SK-N-SH treated with all-trans-retinoic acid at 6 μM for 48 hours (cell line): ENCODE results near the gene TRIM31.

Experiments used
- ATAC-seq: fragments of 200-7000 bp; cut with Tn5 transposase; 3 replicates; pipeline ENCODE4 v1.9.1; 2020; ENCODE audit warnings: mild to moderate bottlenecking, moderate library complexity
- ARNTL ChIP-seq: fragments of 450-650 bp; formaldehyde crosslinking; IDR thresholded peaks from 2 replicates; pipeline ENCODE4 v1.5.0; 2020; ENCODE audit warnings: low read depth, mild to moderate bottlenecking, moderate library complexity, borderline replicate concordance
- CSDC2 ChIP-seq: fragments of 250-450 bp; sonication (Bioruptor Pico); IDR thresholded peaks from 2 replicates; pipeline ENCODE4 v1.5.0; 2020; ENCODE audit warnings: mild to moderate bottlenecking, moderate library complexity
- ESRRG ChIP-seq: fragments of 250-450 bp; sonication (Bioruptor Pico); IDR thresholded peaks from 2 replicates; pipeline ENCODE4 v1.6.1; 2021; ENCODE audit warnings: mild to moderate bottlenecking
- GLIS3 ChIP-seq: fragments of 250-450 bp; sonication (Bioruptor Pico); IDR thresholded peaks from 2 replicates; pipeline ENCODE4 v1.5.0; 2020; ENCODE audit warnings: mild to moderate bottlenecking, moderate library complexity
- OSR1 ChIP-seq: fragments of 250-450 bp; sonication (Bioruptor Pico); IDR thresholded peaks from 2 replicates; pipeline ENCODE4 v1.8.0; 2022; ENCODE audit warnings: moderate library complexity, mild to moderate bottlenecking, inconsistent platforms
- POU6F1 ChIP-seq: fragments of 250-450 bp; sonication (Bioruptor Pico); IDR thresholded peaks from 2 replicates; pipeline ENCODE4 v1.8.0; 2021; ENCODE audit warnings: low read depth, mild to moderate bottlenecking, moderate library complexity, borderline replicate concordance
- PPARA ChIP-seq: fragments of 250-450 bp; sonication (Bioruptor Pico); IDR thresholded peaks from 2 replicates; pipeline ENCODE4 v1.5.0; 2020; ENCODE audit warnings: mild to moderate bottlenecking, borderline replicate concordance
- RARB ChIP-seq: fragments of 250-450 bp; sonication (Bioruptor Pico); IDR thresholded peaks from 2 replicates; pipeline ENCODE4 v1.8.0; 2021; ENCODE audit warnings: mild to moderate bottlenecking, moderate library complexity
- SNAI2 ChIP-seq: fragments of 250-450 bp; sonication (Bioruptor Pico); IDR thresholded peaks from 2 replicates; pipeline ENCODE4 v1.5.0; 2020; ENCODE audit warnings: mild to moderate bottlenecking, moderate library complexity
- TCF4 ChIP-seq: fragments of 250-450 bp; sonication (Bioruptor Pico); IDR thresholded peaks from 2 replicates; pipeline ENCODE4 v1.8.0; 2021; ENCODE audit warnings: mild to moderate bottlenecking, moderate library complexity, borderline replicate concordance
- TOX ChIP-seq: fragments of 250-450 bp; sonication (Bioruptor Pico); IDR thresholded peaks from 2 replicates; pipeline ENCODE4 v1.8.0; 2021; ENCODE audit warnings: mild to moderate bottlenecking, moderate library complexity, borderline replicate concordance
- TSHZ2 ChIP-seq: fragments of 250-450 bp; sonication (Bioruptor Pico); IDR thresholded peaks from 2 replicates; pipeline ENCODE4 v1.5.0; 2020; ENCODE audit warnings: mild to moderate bottlenecking, moderate library complexity
- ZC3H10 ChIP-seq: fragments of 250-450 bp; sonication (Bioruptor Pico); IDR thresholded peaks from 2 replicates; pipeline ENCODE4 v1.5.1; 2021; ENCODE audit warnings: mild to moderate bottlenecking, moderate library complexity
- ZFP3 ChIP-seq: fragments of 250-450 bp; sonication (Bioruptor Pico); IDR thresholded peaks from 2 replicates; pipeline ENCODE4 v1.5.0; 2020; ENCODE audit warnings: mild to moderate bottlenecking, moderate library complexity
- ZFP30 ChIP-seq: fragments of 450-650 bp; formaldehyde crosslinking; IDR thresholded peaks from 2 replicates; pipeline ENCODE4 v1.5.0; 2022; ENCODE audit warnings: mild to moderate bottlenecking, moderate library complexity
- ZNF565 ChIP-seq: fragments of 450-650 bp; formaldehyde crosslinking; conservative IDR thresholded peaks from 2 replicates; pipeline ENCODE4 v1.5.0; 2020; ENCODE audit warnings: low read depth, mild to moderate bottlenecking, moderate library complexity
- ZNF8 ChIP-seq: fragments of 450-650 bp; formaldehyde crosslinking; IDR thresholded peaks from 2 replicates; pipeline ENCODE4 v1.5.0; 2020; ENCODE audit warnings: mild to moderate bottlenecking, moderate library complexity
- TF ChIP-seq, protein P1 (sequence below): fragments of 250-450 bp; sonication (Bioruptor Pico); IDR thresholded peaks from 2 replicates; pipeline ENCODE4 v1.5.1; 2020; ENCODE audit warnings: low read depth, mild to moderate bottlenecking, moderate library complexity
- TF ChIP-seq, protein P2 (sequence below): fragments of 250-450 bp; sonication (Bioruptor Pico); IDR thresholded peaks from 2 replicates; pipeline ENCODE4 v1.5.1; 2021; ENCODE audit warnings: mild to moderate bottlenecking, moderate library complexity

Gene TRIM31

GRCh38 chr6:30061092-30061857, 51.6 kb downstream of the TRIM31 start, which contains the start of gene POLR1H:
TSS of gene POLR1H (plus strand) at chr6:30061265. CDS start at chr6:30061525, 260 bp downstream.
- TF ChIP-seq, protein P1, sequence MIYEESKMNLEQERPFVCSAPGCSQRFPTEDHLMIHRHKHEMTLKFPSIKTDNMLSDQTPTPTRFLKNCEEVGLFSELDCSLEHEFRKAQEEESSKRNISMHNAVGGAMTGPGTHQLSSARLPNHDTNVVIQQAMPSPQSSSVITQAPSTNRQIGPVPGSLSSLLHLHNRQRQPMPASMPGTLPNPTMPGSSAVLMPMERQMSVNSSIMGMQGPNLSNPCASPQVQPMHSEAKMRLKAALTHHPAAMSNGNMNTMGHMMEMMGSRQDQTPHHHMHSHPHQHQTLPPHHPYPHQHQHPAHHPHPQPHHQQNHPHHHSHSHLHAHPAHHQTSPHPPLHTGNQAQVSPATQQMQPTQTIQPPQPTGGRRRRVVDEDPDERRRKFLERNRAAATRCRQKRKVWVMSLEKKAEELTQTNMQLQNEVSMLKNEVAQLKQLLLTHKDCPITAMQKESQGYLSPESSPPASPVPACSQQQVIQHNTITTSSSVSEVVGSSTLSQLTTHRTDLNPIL (CRISPR knock-in tag) = no peak
- TF ChIP-seq PPARA (no peak), TSHZ2 (CRISPR knock-in tag) (peak; percentile 41; the same call in 1 of the 2 replicates), ZFP3 (peak; percentile 72; the same call in 1 of the 2 replicates), CSDC2 (peak; percentile 57; the same call in 1 of the 2 replicates), ZNF565 (CRISPR knock-in tag) (0 out of 2 replicates have a peak, but pooled peaks have one; percentile 44)
- peak; percentile 98 for ATAC-seq

DNA sequence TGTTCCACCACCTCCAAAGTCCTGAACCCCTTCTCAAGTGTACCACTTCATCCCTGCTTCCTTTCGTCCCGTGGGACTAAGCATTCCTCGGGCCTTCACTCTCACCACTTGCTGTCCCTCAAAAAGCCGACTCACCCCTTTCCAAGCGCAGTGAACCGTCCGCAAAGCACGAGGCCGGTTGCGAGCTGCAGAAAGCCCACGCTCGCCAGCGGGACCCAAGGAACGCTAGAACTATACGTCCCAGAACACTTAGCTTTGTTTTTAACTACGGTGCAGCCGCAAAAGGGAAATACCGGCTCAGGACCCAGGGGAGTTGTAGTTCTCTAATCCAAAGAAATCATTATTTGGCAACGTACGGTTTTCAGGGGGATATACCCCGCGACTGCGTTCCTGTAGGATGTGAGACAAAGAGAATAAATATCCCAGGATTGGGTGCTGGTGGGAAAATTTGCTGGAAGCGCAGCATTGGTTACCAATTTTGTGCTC, 52.2 kb downstream of the TRIM31 start:
- no peak for TF ChIP-seq POU6F1 (CRISPR knock-in tag)
- TF ChIP-seq ZFP3 = no peak
- TF ChIP-seq ZNF565 (CRISPR knock-in tag) = no peak
- no peak for TF ChIP-seq ARNTL (CRISPR knock-in tag)
- TF ChIP-seq RARB = no peak
- TF ChIP-seq, protein P2, sequence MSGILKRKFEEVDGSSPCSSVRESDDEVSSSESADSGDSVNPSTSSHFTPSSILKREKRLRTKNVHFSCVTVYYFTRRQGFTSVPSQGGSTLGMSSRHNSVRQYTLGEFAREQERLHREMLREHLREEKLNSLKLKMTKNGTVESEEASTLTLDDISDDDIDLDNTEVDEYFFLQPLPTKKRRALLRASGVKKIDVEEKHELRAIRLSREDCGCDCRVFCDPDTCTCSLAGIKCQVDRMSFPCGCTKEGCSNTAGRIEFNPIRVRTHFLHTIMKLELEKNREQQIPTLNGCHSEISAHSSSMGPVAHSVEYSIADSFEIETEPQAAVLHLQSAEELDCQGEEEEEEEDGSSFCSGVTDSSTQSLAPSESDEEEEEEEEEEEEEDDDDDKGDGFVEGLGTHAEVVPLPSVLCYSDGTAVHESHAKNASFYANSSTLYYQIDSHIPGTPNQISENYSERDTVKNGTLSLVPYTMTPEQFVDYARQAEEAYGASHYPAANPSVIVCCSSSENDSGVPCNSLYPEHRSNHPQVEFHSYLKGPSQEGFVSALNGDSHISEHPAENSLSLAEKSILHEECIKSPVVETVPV (CRISPR knock-in tag) = no peak
- TF ChIP-seq GLIS3 (CRISPR knock-in tag) = no peak
- no peak for TF ChIP-seq CSDC2
- no peak for TF ChIP-seq OSR1 (CRISPR knock-in tag)
- TF ChIP-seq TSHZ2 (CRISPR knock-in tag) = no peak
- no peak for TF ChIP-seq ZFP30 (CRISPR knock-in tag)
- TF ChIP-seq ZC3H10 (CRISPR knock-in tag) = no peak
- TF ChIP-seq SNAI2 (CRISPR knock-in tag) = no peak
- peak; percentile 15 for ATAC-seq

GRCh38 chr6:30055513-30055912, 57.4 kb downstream of the TRIM31 start:
- no peak for ATAC-seq
- TF ChIP-seq ESRRG (CRISPR knock-in tag) (no peak), ZC3H10 (CRISPR knock-in tag) (no peak), ZNF565 (CRISPR knock-in tag) (no peak), ZNF8 (CRISPR knock-in tag) (no peak), CSDC2 (no peak), TOX (CRISPR knock-in tag) (no peak), TSHZ2 (CRISPR knock-in tag) (no peak), PPARA (no peak), OSR1 (CRISPR knock-in tag) (no peak), TCF4 (CRISPR knock-in tag) (no peak)
- TF ChIP-seq, protein P1 (CRISPR knock-in tag) = no peak
- TF ChIP-seq, protein P2 (CRISPR knock-in tag) = no peak
